K562 (cell line): Measurements from ENCODE around the gene GZMM. TPM values are rescaled to one million over a fixed set of nuclear protein-coding genes. Genes with fewer than 3 reads are reported as not detected.

Source experiments
- AFF1 ChIP-seq, 2 experiments: fragments of 450-650 bp; IDR thresholded peaks; 2 replicates each; pipeline ENCODE4 v1.6.1; 2018; ENCODE audit warnings: mild to moderate bottlenecking in 2 of 2, low read depth in 1 of 2; ENCODE audit not compliant: partially characterized antibody in 2 of 2
- BCOR ChIP-seq: fragments of 450-650 bp; IDR thresholded peaks from 2 replicates; pipeline ENCODE4 v1.6.1; 2016
- BRCA1 ChIP-seq, 2 experiments: fragments of 450-650 bp in 1 of 2; sonication (generic) in 1 of 2; formaldehyde crosslinking in 1 of 2; IDR thresholded peaks; 2 replicates each; pipeline versions ENCODE4 v1.5.0 to v1.6.1; 2017 to 2020; ENCODE audit warnings: mild to moderate bottlenecking in 1 of 2, missing genetic modification reagents in 1 of 2
- CBX3 ChIP-seq, 2 experiments: IDR thresholded peaks; 1 replicate in 1 of 2; 2 replicates in 1 of 2; pipeline ENCODE4 v1.6.1; 2012; ENCODE audit warnings: inconsistent platforms in 2 of 2, low read length in 2 of 2, borderline replicate concordance in 1 of 2, control low read depth in 1 of 2
- DACH1 ChIP-seq: fragments of 450-650 bp; IDR thresholded peaks from 2 replicates; pipeline ENCODE4 v1.6.1; 2018; ENCODE audit not compliant: partially characterized antibody
- FOXK2 ChIP-seq, 2 experiments: fragments of 450-650 bp; IDR thresholded peaks in 1 of 2; conservative IDR thresholded peaks in 1 of 2; 2 replicates each; pipeline ENCODE4 v1.6.1; 2016; ENCODE audit warnings: low read depth in 2 of 2, mild to moderate bottlenecking in 1 of 2
- GABPA ChIP-seq: fragments of 200-800 bp; sonication (Bioruptor generic); conservative IDR thresholded peaks from 2 replicates; pipeline ENCODE4 v1.6.1; 2016; ENCODE audit warnings: low read depth, missing genetic modification characterization, missing compliant biosample characterization
- HMGN3 ChIP-seq: IDR thresholded peaks from 2 replicates; pipeline ENCODE4 v1.6.1; 2011; ENCODE audit warnings: borderline replicate concordance, low read depth, mild to moderate bottlenecking, mixed read lengths, low read length; ENCODE audit not compliant: insufficient read length; ENCODE audit errors: extremely low read depth
- KDM5B ChIP-seq: fragments of 200-600 bp; sonication (generic); IDR thresholded peaks from 2 replicates; pipeline ENCODE4 v1.6.1; 2012; ENCODE audit warnings: low read depth, mild to moderate bottlenecking, moderate library complexity, low read length, control low read depth, inconsistent platforms; ENCODE audit not compliant: insufficient replicate concordance
- MAFK ChIP-seq: IDR thresholded peaks from 2 replicates; pipeline ENCODE4 v1.6.1; 2011; ENCODE audit warnings: low read length, improper control_type of control experiment
- NR2C2 ChIP-seq, 2 experiments: fragments of 200-800 bp in 1 of 2; sonication (Bioruptor generic) in 1 of 2; sonication (generic) in 1 of 2; formaldehyde crosslinking in 1 of 2; IDR thresholded peaks; 2 replicates each; pipeline versions ENCODE4 v1.6.1 to v1.8.0; 2016 to 2022; ENCODE audit warnings: mild to moderate bottlenecking in 1 of 2, missing compliant biosample characterization in 1 of 2, missing genetic modification characterization in 1 of 2, missing genetic modification reagents in 1 of 2
- TOE1 ChIP-seq, 2 experiments: fragments of 450-650 bp in 1 of 2; sonication (generic) in 1 of 2; formaldehyde crosslinking in 1 of 2; IDR thresholded peaks; 2 replicates each; pipeline versions ENCODE4 v1.7.1 to v1.8.0; 2016 to 2022; ENCODE audit warnings: borderline replicate concordance in 2 of 2, mild to moderate bottlenecking in 2 of 2, antibody characterized with exemption in 1 of 2, inconsistent platforms in 1 of 2, low read depth in 1 of 2, missing genetic modification reagents in 1 of 2, moderate library complexity in 1 of 2
- XRCC5 ChIP-seq: fragments of 200-400 bp; formaldehyde crosslinking; IDR thresholded peaks from 2 replicates; pipeline ENCODE4 v1.6.1; 2017; ENCODE audit warnings: low read depth, mild to moderate bottlenecking, low read length
- ZNF239 ChIP-seq: fragments of 250-450 bp; sonication (Bioruptor Pico); IDR thresholded peaks from 2 replicates; pipeline ENCODE4 v1.4.0; 2020; ENCODE audit warnings: mild to moderate bottlenecking
- ZSCAN29 ChIP-seq: fragments of 450-650 bp; IDR thresholded peaks from 2 replicates; pipeline ENCODE4 v1.6.1; 2017
- polyA plus RNA-seq, 8 experiments: library from polyadenylated mRNA; depleted of rRNA in 4 of 8; stranded (reverse) in 5 of 8; unstranded in 3 of 8; fragments of >200 nt; fragmentation: Nextera tagmentation in 2 of 8; fragmentation: Illumina TruSeq in 1 of 8; extraction: Ambion mirVana in 2 of 8; extraction: Trizol in 1 of 8; gene quantifications; 2 replicates each; pipeline versions ENCODE4 v1.2.1 to v1.2.3, GENCODE V29; 2011 to 2014; ENCODE audit warnings: inconsistent platforms in 1 of 8, missing spikeins in 1 of 8
- total RNA-seq, 7 experiments: library from RNA; depleted of rRNA in 6 of 7; stranded (reverse); fragments of >200 nt in 6 of 7; fragmentation: Illumina TruSeq in 2 of 7; extraction: Trizol in 2 of 7; gene quantifications; 2 replicates each; pipeline versions ENCODE4 v1.2.1 to v1.2.3, GENCODE V29; 2011 to 2021; ENCODE audit warnings: low replicate concordance in 1 of 7
- TF ChIP-seq, protein P1 (sequence below): conservative IDR thresholded peaks from 2 replicates; pipeline ENCODE4 v1.6.1; 2011; ENCODE audit warnings: low read depth, mild to moderate bottlenecking, low read length; ENCODE audit not compliant: control insufficient read depth
- TF ChIP-seq, protein P2 (sequence below): IDR thresholded peaks from 2 replicates; pipeline ENCODE4 v1.6.1; 2012; ENCODE audit warnings: low read depth, low read length, improper control_type of control experiment, borderline replicate concordance

Gene GZMM
- total and polyA plus RNA-seq, 9 of the 15 experiments (the other 6 are each of a cell fraction or from before 2014, with no cell fraction given), result 0.08 to 2.6 (median 0.70) TPM; not detected in 2

GRCh38 chr19:532561-533363 is 11.1 kb upstream of the GZMM start (continued):
- TF ChIP-seq, protein P1, sequence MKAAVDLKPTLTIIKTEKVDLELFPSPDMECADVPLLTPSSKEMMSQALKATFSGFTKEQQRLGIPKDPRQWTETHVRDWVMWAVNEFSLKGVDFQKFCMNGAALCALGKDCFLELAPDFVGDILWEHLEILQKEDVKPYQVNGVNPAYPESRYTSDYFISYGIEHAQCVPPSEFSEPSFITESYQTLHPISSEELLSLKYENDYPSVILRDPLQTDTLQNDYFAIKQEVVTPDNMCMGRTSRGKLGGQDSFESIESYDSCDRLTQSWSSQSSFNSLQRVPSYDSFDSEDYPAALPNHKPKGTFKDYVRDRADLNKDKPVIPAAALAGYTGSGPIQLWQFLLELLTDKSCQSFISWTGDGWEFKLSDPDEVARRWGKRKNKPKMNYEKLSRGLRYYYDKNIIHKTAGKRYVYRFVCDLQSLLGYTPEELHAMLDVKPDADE, result peak; percentile 17; the same call in 1 of the 2 replicates
- TF ChIP-seq MAFK (no peak), ZNF239 (no peak), TOE1 (IDR thresholded peaks at IDR 0.05; ENCODE audit: borderline replicate concordance) (peak; percentile 59; the same call in 1 of the 2 replicates), TOE1 (CRISPR knock-in tag; IDR thresholded peaks at IDR 0.05; ENCODE audit: borderline replicate concordance, low read depth) (no peak), CBX3 (IDR thresholded peaks at IDR 0.05; ENCODE audit: borderline replicate concordance in 1 of 2, low read length in 2 of 2) (no peak), FOXK2 (conservative IDR thresholded peaks at IDR 0.05 in 1 of 2, IDR thresholded peaks at IDR 0.05 in 1 of 2; ENCODE audit: low read depth in 2 of 2) (peak; percentile 43 to 80; a peak in 3 of 4 replicates), BCOR (peak; percentile 32; the same call in 1 of the 2 replicates), HMGN3 (peak; percentile 10), GABPA (tag) (peak; percentile 79), XRCC5 (0 out of 2 replicates have a peak, but pooled peaks have one; percentile 39), NR2C2 (CRISPR knock-in tag; IDR thresholded peaks at IDR 0.05) (no peak; the same call in 1 of the 2 replicates), NR2C2 (tag; IDR thresholded peaks at IDR 0.05) (peak; percentile 81), DACH1 (peak; percentile 51), KDM5B (peak; percentile 27), BRCA1 (IDR thresholded peaks at IDR 0.05) (no peak), BRCA1 (CRISPR knock-in tag; IDR thresholded peaks at IDR 0.05) (0 out of 2 replicates have a peak, but pooled peaks have one; percentile 58), ZSCAN29 (0 out of 2 replicates have a peak, but pooled peaks have one; percentile 43), AFF1 (IDR thresholded peaks at IDR 0.05; ENCODE audit: low read depth in 1 of 2, partially characterized antibody in 2 of 2) (peak in 1 of 2 experiments; percentile 46)
- TF ChIP-seq, protein P2, sequence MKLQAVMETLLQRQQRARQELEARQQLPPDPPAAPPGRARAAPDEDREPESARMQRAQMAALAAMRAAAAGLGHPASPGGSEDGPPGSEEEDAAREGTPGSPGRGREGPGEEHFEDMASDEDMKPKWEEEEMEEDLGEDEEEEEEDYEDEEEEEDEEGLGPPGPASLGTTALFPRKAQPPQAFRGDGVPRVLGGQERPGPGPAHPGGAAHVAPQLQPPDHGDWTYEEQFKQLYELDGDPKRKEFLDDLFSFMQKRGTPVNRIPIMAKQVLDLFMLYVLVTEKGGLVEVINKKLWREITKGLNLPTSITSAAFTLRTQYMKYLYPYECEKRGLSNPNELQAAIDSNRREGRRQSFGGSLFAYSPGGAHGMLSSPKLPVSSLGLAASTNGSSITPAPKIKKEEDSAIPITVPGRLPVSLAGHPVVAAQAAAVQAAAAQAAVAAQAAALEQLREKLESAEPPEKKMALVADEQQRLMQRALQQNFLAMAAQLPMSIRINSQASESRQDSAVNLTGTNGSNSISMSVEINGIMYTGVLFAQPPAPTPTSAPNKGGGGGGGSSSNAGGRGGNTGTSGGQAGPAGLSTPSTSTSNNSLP, result peak; percentile 88
